Heart right ventricle (tissue), 16 donors: ENCODE data around the gene LURAP1L. TPM values are rescaled to one million over a fixed set of nuclear protein-coding genes. Genes with fewer than 3 reads are reported as not detected.

Source experiments
- ATAC-seq, 8 donors: fragments of 200-7000 bp; cut with Tn5 transposase; one replicate each; pipeline ENCODE4 v1.9.1; 2020; ENCODE audit warnings: mild to moderate bottlenecking in 8 of 8, moderate library complexity in 8 of 8, moderate number of reproducible peaks in 1 of 8
- DNase-seq, 2 donors: peaks; one replicate each; pipeline ENCODE4 v3.0.0-alpha.2; 2020
- H3K27ac ChIP-seq, 10 donors: fragments of 200-600 bp; sonication (generic) in 2 of 10; one replicate each; pipeline versions ENCODE4 v1.5.0 to v1.8.0; 2020 to 2022; ENCODE audit warnings: mild to moderate bottlenecking in 3 of 10
- H3K27me3 ChIP-seq, 7 donors: fragments of 200-600 bp; one replicate each; pipeline ENCODE4 v1.8.0; 2021 to 2022; ENCODE audit warnings: mild to moderate bottlenecking in 2 of 7
- H3K36me3 ChIP-seq, 9 donors: fragments of 200-600 bp; sonication (generic) in 1 of 9; one replicate each; pipeline versions ENCODE4 v1.5.0 to v1.8.0; 2020 to 2022; ENCODE audit warnings: mild to moderate bottlenecking in 2 of 9
- H3K4me1 ChIP-seq, 9 donors: fragments of 200-600 bp; sonication (generic) in 1 of 9; one replicate each; pipeline versions ENCODE4 v1.5.0 to v1.8.0; 2020 to 2022; ENCODE audit warnings: mild to moderate bottlenecking in 4 of 9
- H3K4me3 ChIP-seq, 10 donors: fragments of 200-600 bp; sonication (generic) in 2 of 10; one replicate each; pipeline versions ENCODE4 v1.5.0 to v1.8.0; 2020 to 2022; ENCODE audit warnings: mild to moderate bottlenecking in 7 of 10, moderate library complexity in 2 of 10
- H3K9me3 ChIP-seq, 11 donors: fragments of 200-600 bp in 10 of 11; sonication (generic) in 2 of 11; one replicate each; pipeline versions ENCODE4 v1.5.0 to v1.8.0; 2013 to 2022; ENCODE audit warnings: mild to moderate bottlenecking in 2 of 11, control low read depth in 1 of 11, moderate library complexity in 1 of 11
- CTCF ChIP-seq, 9 donors: fragments of 200-600 bp; sonication (generic) in 2 of 9; IDR thresholded peaks; one replicate each; pipeline versions ENCODE4 v1.5.0 to v1.8.0; 2021 to 2022; ENCODE audit warnings: antibody characterized with exemption in 9 of 9, mild to moderate bottlenecking in 5 of 9, moderate library complexity in 1 of 9
- WGBS, 2 donors: extraction: QIAGEN DNeasy Blood & Tissue Kit; methylation state at CpG; one replicate each; pipeline ENCODE4 v1.1.7; 2013; ENCODE audit warnings: inconsistent platforms in 1 of 2; 5-methylcytosine and 5-hydroxymethylcytosine counted together
- intact Hi-C, 10 donors: fragments of 100-400 bp; cut with DNase I; formaldehyde crosslinking; loops; one replicate each; pipeline versions ENCODE4 v1.11.1 to v1.14.2; 2022
- long read RNA-seq, 3 donors: library from polyadenylated mRNA; unstranded; transcript quantifications; one replicate each; pipeline ENCODE4 v2.0.0, GENCODE V29; 2020 to 2021
- polyA plus RNA-seq, 2 donors: library from polyadenylated mRNA; stranded (reverse); fragments of 200-250 nt; gene quantifications; one replicate each; pipeline ENCODE4 v1.2.3, GENCODE V29; 2013
- total RNA-seq, 10 donors: library from RNA; stranded (reverse); fragmentation: NEBNext Ultra II Directional in 3 of 10; extraction: Animal tissue kit (Norgen Biotek cat#: 25700) in 3 of 10; gene quantifications; one replicate each; pipeline versions ENCODE4 v1.2.1 to v1.2.4, GENCODE V29; 2021 to 2023
- donor health status: Arrhythmogenic right ventricular cardiomyopathy.
- donor health status: ischemic (EF 13 %, LVEDD 7.1; RV severe dilation, severe dysfunction).
- donor health status: healthy with polysubstance abuse.
- donor health status: DM: no; HTN: yes; CAD: no.
- donor health status: DM: no; HTN: no; CAD: no.
- donor health status: ischemic (EF 25% LVEDD 6.9; RV normal size, moderate dysfunction).
- donor health status: ischemic (EF 25% LVEDD 5.7; RV mildly dilated, moderate dysfunction).
- donor health status: healthy.
- donor health status: DM: yes; HTN: yes; CAD: no.
- donor health status: Ischemic cardiomyopathy.
- donor health status: ischemic (EF 35%, LVEDD 5.7; RV mildly dilated, moderate dysfunction).
- donor health status: nonischemic (EF 11% LVEDD 7.7; RV severe dilation, severe dysfunction).
- donor health status: DM: yes; HTN: yes; CAD: no.
- donor health status: PGD.
- donor health status: ischemic (EF 29% LVEDD 5.4; RV normal size, mild dysfunction).
- donor health status: nonischemic (EF 23%, LVEDD 6.1; RV moderate dilation, normal function).

LURAP1L gene
- total RNA-seq, result 1 to 10 TPM; 1.2 to 4.6 (median 2.2) TPM
- polyA plus RNA-seq, result 1 to 10 TPM; 1.8 to 3.1 TPM
- long read RNA-seq, donor 1, partial matches to known transcripts, result 0 of 8 reads
- long read RNA-seq, donor 1, other reads (novel, unspliced or antisense), result 4 of 8 reads
- long read RNA-seq, donor 2, transcript LURAP1L-201 (2 exons, 1,753 nt), result major isoform, 11 of 14 reads
- long read RNA-seq, donor 2, partial matches to known transcripts, result 0 of 14 reads
- long read RNA-seq, donor 2, other reads (novel, unspliced or antisense), result 3 of 14 reads
- long read RNA-seq, donor 3, transcript LURAP1L-201 (2 exons, 1,753 nt), result major isoform, 6 of 8 reads
- long read RNA-seq, donor 3, partial matches to known transcripts, result 0 of 8 reads
- long read RNA-seq, donor 3, other reads (novel, unspliced or antisense), result 2 of 8 reads

GRCh38 chr9:12774861-12775678, at the start of gene LURAP1L:
Gene LURAP1L (plus strand): TSS chr9:12775020. CDS start chr9:12775716, 696 bp downstream.
- WGBS, 2 donors, result 0% methylated on average over 34 of the region's 34 CpGs
- Histone ChIP-seq H3K27me3 (peaks cover 0 to 19% (median 0%) of the 10 kb centered on the region in 7 donors), H3K27ac (peak within 1 kb of the TSS; percentile 84 to 93 (median 86)), H3K4me3 (peak within 1 kb of the TSS; percentile 70 to 91 (median 83)), H3K36me3 (no peaks in the 10 kb centered on the region), H3K9me3 (no peaks in the 10 kb centered on the region), H3K4me1 (peaks cover 0 to 30% (median 17%) of the 10 kb centered on the region in 9 donors)
- intact Hi-C loops, result loop anchor here in 6 of 10 donors (5.0 to 10.0 kb wide), 6 partner anchors 37 to 107 kb away; no protein-coding TSS in a partner anchor
- ATAC-seq, result peak; percentile 55 to 81 (median 74)
- TF ChIP-seq CTCF (IDR thresholded peaks at IDR 0.05), result no peak
- peak in 1 of 2 donors; percentile 48 for DNase-seq

GRCh38 chr9:12726795-12727194, 48.0 kb upstream of the LURAP1L start:
- no peaks in the 10 kb centered on the region for H3K36me3 ChIP-seq
- peaks cover 0 to 3% (median 0%) of the 10 kb centered on the region in 11 donors for H3K9me3 ChIP-seq
- 95 to 97% methylated on average over 2 of the region's 2 CpGs for WGBS, 2 donors
- no peaks in the 10 kb centered on the region for H3K4me1 ChIP-seq
- H3K27me3 ChIP-seq, result no peaks in the 10 kb centered on the region
- DNase-seq (no peak), ATAC-seq (no peak)
- H3K27ac ChIP-seq, result no peak overlapping the region
- no peak for TF ChIP-seq CTCF (IDR thresholded peaks at IDR 0.05)
- intact Hi-C loops, result loop anchor here in 7 of 10 donors (5.0 to 10.0 kb wide), 8 partner anchors 48 to 1708 kb away; partner anchors contain the start of gene LURAP1L (in 3 of the 7)
- no peak overlapping the region for H3K4me3 ChIP-seq

GRCh38 chr9:12730198-12730597, 44.6 kb upstream of the LURAP1L start:
- Histone ChIP-seq H3K4me1 (no peaks in the 10 kb centered on the region), H3K27ac (no peak overlapping the region), H3K9me3 (peaks cover 0 to 14% (median 4%) of the 10 kb centered on the region in 11 donors), H3K4me3 (no peak overlapping the region), H3K36me3 (no peaks in the 10 kb centered on the region), H3K27me3 (no peaks in the 10 kb centered on the region)
- intact Hi-C loops, result loop anchor here in 1 of 10 donors (10.0 kb wide), 1 partner anchor 95 kb away; no protein-coding TSS in a partner anchor
- ATAC-seq (no peak), DNase-seq (no peak)
- TF ChIP-seq CTCF (IDR thresholded peaks at IDR 0.05), result no peak
- 85% methylated on average over 1 of the region's 1 CpG for WGBS, 2 donors

- Histone ChIP-seq H3K4me3 (no peak overlapping the region), H3K9me3 (peaks cover 0 to 14% (median 4%) of the 10 kb centered on the region in 11 donors), H3K27ac (no peak overlapping the region), H3K27me3 (no peaks in the 10 kb centered on the region), H3K4me1 (no peaks in the 10 kb centered on the region), H3K36me3 (no peaks in the 10 kb centered on the region)
- intact Hi-C loops, result loop anchor here in 1 of 10 donors (10.0 kb wide), 1 partner anchor 94 kb away; no protein-coding TSS in a partner anchor
- TF ChIP-seq CTCF (IDR thresholded peaks at IDR 0.05), result no peak
- DNase-seq (no peak), ATAC-seq (no peak)
These were observed 43.9 kb upstream of the LURAP1L start for GRCh38 chr9:12730927-12731326.
